ENCODE measurements around the gene DDIT4.
"Not testable (repeated sequence)": the region's sequence is repeated elsewhere in the genome, so short reads cannot be mapped to it uniquely, and the experiment has no call there.

GRCh38 chr10:72307711-72308110 lies 34.0 kb downstream of the DDIT4 start:
- TF ChIP-seq ZFP3, ESRRG, ISL1 (CRISPR knock-in tag; IDR thresholded peaks at IDR 0.05): not testable (repeated sequence)

Measured in SK-N-SH treated with all-trans-retinoic acid at 6 μM for 48 hours (cell line).